AG04450 (cell line): ENCODE results near the gene FBXO10. TPM values are rescaled to one million over a fixed set of nuclear protein-coding genes. Genes with fewer than 3 reads are reported as not detected.

ENCODE experiments used
- CTCF ChIA-PET: fragments of 300-600, 350-600 bp; formaldehyde crosslinking; extraction: SDS; loops from one replicate; lab custom pipeline; 2022; ENCODE audit warnings: antibody characterized with exemption, inconsistent platforms; lab: Charles Lee
- POLR2A ChIA-PET: fragments of 350-600 bp; formaldehyde crosslinking; extraction: SDS; loops from one replicate; lab custom pipeline; 2021; ENCODE audit warnings: antibody characterized with exemption, inconsistent platforms; lab: Yijun Ruan, JAX
- DNase-seq: peaks from one replicate; pipeline ENCODE4 v3.0.0-alpha.2; 2011; ENCODE audit warnings: low read depth, low spot score
- H3K27ac ChIP-seq: one replicate; pipeline ENCODE4 v1.5.1; 2012; ENCODE audit warnings: low read depth, low read length, control low read depth
- H3K27me3 ChIP-seq: one replicate; pipeline ENCODE4 v1.6.0; 2012; ENCODE audit warnings: low read length; ENCODE audit not compliant: control insufficient read depth, insufficient read depth
- H3K4me3 ChIP-seq: 2 replicates; pipeline ENCODE4 v1.5.1; 2011; ENCODE audit warnings: mild to moderate bottlenecking, low read depth, low read length, control low read depth
- H3K9me3 ChIP-seq: 2 replicates; pipeline ENCODE4 v1.5.1; 2012; ENCODE audit warnings: low read length; ENCODE audit not compliant: control insufficient read depth, insufficient read depth
- polyA plus RNA-seq: library from polyadenylated mRNA; depleted of rRNA; stranded (reverse); fragments of >200 nt; gene quantifications from 2 replicates; pipeline ENCODE4 v1.2.3, GENCODE V29; 2011
- TF ChIP-seq, protein P1 (sequence below): IDR thresholded peaks from 2 replicates; pipeline ENCODE4 v1.5.1; 2011; ENCODE audit warnings: low read depth, low read length, control low read depth, inconsistent platforms

The FBXO10 gene
- polyA plus RNA-seq, 1 experiment = 9.7 TPM

GRCh38 chr9:37618817-37619216, 42.6 kb upstream of the FBXO10 start:
- POLR2A ChIA-PET = no interaction called here
- H3K4me3 ChIP-seq = no peak overlapping the region
- TF ChIP-seq, protein P1, sequence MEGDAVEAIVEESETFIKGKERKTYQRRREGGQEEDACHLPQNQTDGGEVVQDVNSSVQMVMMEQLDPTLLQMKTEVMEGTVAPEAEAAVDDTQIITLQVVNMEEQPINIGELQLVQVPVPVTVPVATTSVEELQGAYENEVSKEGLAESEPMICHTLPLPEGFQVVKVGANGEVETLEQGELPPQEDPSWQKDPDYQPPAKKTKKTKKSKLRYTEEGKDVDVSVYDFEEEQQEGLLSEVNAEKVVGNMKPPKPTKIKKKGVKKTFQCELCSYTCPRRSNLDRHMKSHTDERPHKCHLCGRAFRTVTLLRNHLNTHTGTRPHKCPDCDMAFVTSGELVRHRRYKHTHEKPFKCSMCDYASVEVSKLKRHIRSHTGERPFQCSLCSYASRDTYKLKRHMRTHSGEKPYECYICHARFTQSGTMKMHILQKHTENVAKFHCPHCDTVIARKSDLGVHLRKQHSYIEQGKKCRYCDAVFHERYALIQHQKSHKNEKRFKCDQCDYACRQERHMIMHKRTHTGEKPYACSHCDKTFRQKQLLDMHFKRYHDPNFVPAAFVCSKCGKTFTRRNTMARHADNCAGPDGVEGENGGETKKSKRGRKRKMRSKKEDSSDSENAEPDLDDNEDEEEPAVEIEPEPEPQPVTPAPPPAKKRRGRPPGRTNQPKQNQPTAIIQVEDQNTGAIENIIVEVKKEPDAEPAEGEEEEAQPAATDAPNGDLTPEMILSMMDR = no peak
- peak; percentile 7 for DNase-seq
- CTCF ChIA-PET = no interaction called here
- H3K27ac ChIP-seq = no peak overlapping the region
- peaks cover 4% of the 10 kb centered on the region for H3K27me3 ChIP-seq
- no peaks in the 10 kb centered on the region for H3K9me3 ChIP-seq

DNA sequence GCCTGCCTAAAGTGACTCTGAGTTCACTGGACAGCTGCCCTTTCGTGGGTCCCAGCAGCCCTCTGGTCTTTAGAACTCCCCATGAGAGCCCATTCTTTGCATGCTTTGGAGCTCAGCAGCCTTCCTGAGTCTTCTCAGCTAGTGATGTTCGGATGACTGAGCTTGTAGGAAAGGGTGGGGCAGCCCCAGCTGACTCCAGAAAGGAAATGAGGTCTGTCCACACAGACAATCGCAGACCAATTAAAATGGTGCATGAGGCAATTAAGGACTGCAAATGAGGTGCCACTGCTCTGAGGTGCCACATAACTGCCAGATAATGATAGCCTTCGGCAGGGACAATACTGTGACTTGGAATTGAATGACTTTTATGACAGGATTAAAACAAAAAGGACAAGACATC, 41.7 kb upstream of the FBXO10 start:
- Histone ChIP-seq H3K9me3 (no peaks in the 10 kb centered on the region), H3K27me3 (no peaks in the 10 kb centered on the region), H3K27ac (no peak overlapping the region), H3K4me3 (no peak overlapping the region)
- POLR2A ChIA-PET = no interaction called here
- CTCF ChIA-PET = no interaction called here
- DNase-seq = no peak
- TF ChIP-seq, protein P1 = no peak

GRCh38 chr9:37617161-37617560, 41.0 kb upstream of the FBXO10 start:
- ChIA-PET CTCF (no interaction called here), POLR2A (no interaction called here)
- Histone ChIP-seq H3K4me3 (no peak overlapping the region), H3K9me3 (no peaks in the 10 kb centered on the region), H3K27me3 (no peaks in the 10 kb centered on the region), H3K27ac (no peak overlapping the region)
- no peak for DNase-seq
- TF ChIP-seq, protein P1 = no peak

DNA sequence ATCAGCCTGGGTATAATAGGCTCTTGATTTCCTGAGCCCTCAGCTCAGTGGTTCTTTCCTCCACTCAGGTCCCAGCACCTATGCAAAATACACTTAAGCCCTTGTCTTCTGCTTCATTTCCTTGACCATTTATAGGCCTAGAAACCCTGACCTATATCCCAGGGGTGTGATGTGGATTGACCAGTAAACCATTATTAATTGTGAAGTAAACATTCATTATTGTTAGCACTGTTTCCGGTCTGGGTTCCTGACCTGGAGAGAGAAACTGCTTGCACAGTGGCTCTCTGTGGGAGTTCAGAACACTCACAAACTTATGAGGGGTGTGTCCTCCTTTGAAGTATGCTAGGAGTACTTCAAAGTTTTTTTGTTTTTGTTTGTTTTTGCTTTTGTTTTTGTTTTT, 35.8 kb upstream of the FBXO10 start:
- Histone ChIP-seq H3K27ac (no peak overlapping the region), H3K4me3 (no peak overlapping the region), H3K27me3 (peaks cover 17% of the 10 kb centered on the region), H3K9me3 (no peaks in the 10 kb centered on the region)
- CTCF ChIA-PET = no interaction called here
- POLR2A ChIA-PET = no interaction called here
- TF ChIP-seq, protein P1 = no peak
- no peak for DNase-seq

DNA sequence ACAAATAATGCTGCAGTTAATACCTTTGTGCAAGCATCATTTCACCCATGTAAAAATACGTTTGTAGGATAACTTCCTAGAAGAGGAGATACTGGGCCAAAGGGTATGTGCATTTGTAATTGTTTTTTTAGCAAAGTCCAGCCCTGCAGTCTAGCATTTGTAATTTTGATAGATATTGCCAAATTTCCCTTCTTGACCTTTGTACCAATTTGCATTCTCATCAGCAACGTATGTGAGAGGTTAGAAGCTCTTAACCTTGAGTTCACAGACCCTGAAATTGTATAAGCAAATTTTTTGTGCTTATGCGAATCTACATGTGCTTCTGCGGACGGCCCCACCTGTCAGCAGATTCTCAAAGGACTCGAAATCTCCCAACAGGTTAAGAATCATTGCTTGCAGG, 34.8 kb upstream of the FBXO10 start:
- CTCF ChIA-PET = no interaction called here
- POLR2A ChIA-PET = no interaction called here
- TF ChIP-seq, protein P1 = no peak

More for the DNA sequence above, 34.8 kb upstream of the FBXO10 start:
- no peak overlapping the region for H3K27ac ChIP-seq
- H3K4me3 ChIP-seq = no peak overlapping the region
- DNase-seq = no peak
- H3K9me3 ChIP-seq = no peaks in the 10 kb centered on the region
- H3K27me3 ChIP-seq = peaks cover 21% of the 10 kb centered on the region
